HG02759 (cell line): Measurements from ENCODE around the gene CD244.
A peak's percentile ranks its signal among the peaks of the same experiment; 100 is the strongest.
"Not testable (repeated sequence)": the region's sequence is repeated elsewhere in the genome, so short reads cannot be mapped to it uniquely, and the experiment has no call there.

Experiments
- ATAC-seq: cut with Tn5 transposase; IDR thresholded peaks from one replicate; pipeline ENCODE4 v1.9.1; 2021; ENCODE audit warnings: mild to moderate bottlenecking, moderate library complexity; ENCODE audit not compliant: unreplicated experiment

CD244 gene

DNA sequence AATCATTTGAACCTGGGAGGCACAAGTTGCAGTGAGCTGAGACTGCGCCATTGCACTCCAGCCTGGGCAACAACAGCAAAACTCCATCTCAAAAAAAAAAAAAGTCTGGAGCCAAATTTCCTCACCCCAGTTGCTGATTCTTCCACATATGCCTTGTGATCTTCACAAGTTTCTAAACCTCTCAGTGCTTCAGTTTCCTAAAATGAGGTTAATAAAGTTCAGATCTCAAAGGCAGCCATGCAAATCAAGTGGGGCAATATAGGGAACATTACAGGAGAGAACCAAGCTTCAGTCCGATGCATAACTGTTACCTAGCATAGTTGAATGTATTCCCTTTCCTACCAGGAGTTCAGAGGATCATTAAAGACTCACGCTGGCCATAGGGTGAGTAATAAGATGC lies 17.5 kb upstream of the CD244 start:
- ATAC-seq: no peak

DNA sequence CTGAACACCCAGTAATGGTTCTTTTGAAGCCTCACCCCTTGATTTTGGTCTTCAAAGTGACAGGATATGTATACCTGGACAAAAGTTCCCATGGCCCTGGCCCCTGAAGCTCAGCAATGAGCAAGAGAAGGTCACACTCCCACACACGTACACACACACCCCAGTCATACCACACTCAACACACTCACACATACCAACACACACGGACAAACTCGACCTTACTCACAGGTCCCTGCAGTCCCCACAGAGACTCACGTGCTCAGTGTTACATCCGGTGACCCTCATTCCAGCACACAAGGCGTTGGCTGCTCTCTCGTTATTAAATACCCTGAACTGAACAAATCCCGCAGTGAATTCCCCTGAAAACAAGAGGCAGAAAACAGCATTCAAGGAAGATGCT lies 16.4 kb upstream of the CD244 start:
- ATAC-seq: no peak

DNA sequence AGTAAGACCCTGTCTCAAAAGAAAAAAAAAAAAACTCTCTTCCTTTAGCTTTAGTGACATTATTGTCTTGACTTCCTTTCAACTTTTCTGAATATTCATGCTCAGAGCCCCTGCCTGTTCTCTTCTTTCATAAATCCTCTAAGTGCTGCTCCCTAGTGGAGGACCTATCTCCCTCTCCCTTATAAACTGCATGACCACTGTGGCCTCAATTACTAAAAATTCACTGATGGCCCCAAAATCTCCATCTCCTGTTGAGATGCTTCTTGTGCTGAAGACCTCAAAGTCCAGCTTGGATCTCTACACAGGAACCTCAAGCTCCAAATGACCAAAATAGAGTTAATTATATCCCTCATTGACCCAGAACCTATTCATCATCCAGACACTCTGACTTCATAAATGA lies 14.5 kb upstream of the CD244 start:
- no peak for ATAC-seq

DNA sequence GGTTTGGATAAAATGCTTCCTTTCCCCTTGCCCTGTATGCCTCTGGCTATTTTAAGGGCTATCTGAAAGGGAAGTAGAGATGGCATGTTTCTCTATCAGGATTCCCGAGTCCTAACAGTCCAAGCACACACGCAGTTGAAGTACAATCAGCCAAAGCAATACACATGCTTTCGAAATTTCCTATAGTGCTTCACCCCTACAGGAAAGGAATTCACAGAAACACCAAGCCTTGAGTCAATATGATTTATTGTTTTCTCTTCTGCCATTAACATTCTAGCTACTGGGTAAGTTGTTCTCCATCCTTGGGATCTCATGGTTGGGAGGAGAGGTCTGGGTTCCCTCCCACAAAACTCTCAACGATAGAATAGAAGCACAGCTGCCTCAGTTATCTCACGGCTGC lies 13.6 kb upstream of the CD244 start:
- ATAC-seq: no peak

DNA sequence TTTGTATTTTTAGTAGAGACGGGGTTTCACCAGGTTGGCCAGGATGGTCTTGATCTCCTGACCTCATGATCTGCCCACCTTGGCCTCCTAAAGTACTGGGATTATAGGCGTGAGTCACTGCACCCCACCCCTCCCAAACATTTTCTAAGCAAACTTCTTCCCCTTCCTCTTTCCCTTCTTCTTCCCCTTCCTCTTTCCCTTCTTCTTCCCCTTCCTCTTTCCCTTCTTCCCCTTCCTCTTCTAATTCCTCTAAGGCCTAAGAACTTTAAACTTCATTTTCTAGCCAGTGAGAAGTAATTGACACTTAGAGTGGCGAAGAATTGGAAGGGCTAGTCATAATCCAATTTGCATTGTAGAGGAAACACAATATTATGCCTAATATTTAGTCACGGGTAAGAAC lies 12.9 kb upstream of the CD244 start:
- ATAC-seq: not testable (repeated sequence)

DNA sequence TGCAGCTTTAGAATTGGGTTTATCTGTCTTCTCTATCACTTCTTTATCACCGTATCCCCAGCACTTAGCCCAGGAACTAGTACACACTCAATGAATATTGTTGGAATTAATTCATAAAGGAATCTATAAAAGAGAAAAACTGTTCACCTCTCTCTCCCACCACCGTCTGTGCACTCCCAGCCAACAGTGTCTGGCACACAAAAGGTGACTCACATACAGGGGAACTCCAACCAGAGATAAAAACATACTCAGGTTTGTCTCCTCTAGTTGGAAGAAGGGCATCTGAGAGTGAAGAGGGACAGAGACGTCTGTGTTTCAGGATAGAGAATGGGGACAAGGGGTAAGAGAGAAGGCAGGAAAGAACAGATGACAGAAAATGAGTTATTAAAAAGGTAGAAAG lies 12.2 kb upstream of the CD244 start:
- no peak for ATAC-seq

DNA sequence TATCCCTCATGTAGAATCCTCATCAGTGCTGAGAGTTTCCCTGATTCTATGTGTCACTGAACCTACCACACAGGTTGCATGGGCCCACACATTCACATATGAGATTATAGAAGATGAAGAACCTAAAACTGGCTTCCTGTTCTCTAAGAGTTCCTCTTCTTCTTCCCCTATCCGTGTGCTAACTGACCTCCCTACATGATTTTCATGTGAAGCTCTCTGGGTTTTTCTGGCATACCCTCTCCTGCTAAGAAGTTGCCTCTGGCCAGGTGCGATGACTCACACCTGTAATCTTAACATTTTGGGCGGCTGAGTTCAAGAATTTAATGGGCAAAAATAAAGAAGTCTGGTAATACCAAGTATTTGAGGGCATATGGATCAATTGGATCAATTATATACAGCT lies 5.5 kb upstream of the CD244 start:
- no peak for ATAC-seq

DNA sequence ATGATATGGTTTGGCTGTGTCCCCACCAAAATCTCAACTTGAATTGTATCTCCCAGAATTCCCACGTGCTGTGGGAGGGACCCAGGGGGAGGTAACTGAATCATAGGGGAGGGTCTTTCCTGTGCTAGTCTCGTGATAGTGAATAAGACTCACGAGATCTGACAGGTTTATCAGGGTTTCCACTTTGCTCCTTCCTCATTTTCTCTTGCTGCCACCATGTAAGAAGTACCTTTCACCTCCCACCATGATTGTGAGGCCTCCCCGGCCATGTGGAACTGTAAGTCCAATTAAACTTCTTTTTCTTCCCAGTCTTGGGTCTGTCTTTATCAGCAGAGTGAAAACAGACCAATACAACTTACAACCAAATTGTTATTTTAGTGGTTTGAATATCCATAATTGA lies 5.0 kb upstream of the CD244 start:
- ATAC-seq: not testable (repeated sequence)

DNA sequence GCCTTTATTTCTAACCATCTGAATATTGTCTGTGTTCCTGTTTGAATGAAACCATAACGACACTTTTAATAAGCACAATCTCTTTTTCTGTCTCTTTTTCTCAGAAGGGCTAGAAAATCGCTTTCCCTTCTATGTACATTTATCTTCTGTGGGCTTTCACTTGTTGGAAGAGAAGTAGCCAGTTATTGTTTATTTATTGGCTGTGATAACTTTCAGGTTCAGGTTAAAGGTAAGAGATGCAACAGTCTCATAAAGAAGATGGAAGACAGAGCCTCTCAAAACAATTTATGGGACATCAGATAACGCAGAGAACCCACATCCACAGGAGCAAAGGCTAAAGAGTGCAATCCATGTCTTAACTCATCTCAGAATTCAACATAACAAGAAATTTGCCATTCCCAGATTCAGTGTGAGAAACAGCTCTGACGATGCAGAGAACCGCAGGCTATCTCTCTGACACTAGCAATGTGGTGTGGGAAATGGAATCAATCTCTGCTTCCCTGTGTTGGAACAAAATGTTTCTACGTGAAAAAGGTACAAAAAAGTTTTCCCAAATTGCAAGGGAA lies 4.1 kb upstream of the CD244 start:
- ATAC-seq: no peak

DNA sequence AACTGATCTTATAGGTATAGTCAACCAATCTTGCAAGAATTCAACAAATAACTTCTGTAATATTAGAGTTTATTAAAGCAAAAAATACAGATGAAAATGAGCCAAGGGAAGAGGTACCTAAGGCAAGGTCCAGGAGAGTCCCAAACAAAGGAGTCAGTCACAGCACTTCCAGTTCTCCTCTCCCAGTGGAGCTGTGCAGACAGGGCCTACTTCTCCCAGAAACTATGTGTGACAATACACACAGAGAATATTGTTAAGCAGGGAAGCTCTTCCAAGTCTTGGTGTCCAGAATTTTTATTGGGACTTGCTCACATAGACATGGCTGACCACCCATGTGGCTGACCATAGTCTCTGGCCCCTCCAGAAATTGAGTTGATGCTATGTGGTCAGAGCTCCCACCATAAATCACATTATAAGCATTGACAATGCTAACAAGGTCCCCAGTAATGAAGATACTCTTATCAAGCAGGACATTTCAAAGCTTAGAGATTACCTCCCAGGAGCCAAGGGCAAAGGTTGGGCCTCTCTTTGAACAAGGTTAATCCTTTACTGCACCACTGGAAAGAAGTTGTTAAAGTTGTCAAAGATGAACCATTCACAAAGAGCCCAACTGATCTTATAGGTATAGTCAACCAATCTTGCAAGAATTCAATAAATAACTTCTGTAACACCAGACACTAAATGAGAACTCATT lies 3.5 kb upstream of the CD244 start:
- ATAC-seq: no peak

DNA sequence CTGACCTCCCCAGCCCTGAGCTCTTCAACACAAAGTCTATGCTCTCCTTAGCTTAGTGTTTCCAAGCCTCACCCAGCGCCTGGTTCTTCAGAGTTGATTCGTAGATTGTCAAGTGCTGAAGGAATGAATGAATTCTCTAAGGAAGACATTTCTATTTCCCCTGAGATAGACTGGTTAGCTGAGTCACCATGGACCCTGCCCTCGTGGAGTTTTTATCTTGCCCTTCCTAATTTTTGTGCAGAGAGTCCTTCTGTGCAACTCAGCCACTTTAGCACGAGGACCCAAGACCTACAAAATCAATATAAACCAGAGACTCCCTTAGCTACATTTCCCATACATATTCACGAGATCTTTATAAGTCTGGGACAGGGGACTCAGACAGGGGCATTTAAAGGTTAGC lies 2.6 kb upstream of the CD244 start:
- no peak for ATAC-seq

DNA sequence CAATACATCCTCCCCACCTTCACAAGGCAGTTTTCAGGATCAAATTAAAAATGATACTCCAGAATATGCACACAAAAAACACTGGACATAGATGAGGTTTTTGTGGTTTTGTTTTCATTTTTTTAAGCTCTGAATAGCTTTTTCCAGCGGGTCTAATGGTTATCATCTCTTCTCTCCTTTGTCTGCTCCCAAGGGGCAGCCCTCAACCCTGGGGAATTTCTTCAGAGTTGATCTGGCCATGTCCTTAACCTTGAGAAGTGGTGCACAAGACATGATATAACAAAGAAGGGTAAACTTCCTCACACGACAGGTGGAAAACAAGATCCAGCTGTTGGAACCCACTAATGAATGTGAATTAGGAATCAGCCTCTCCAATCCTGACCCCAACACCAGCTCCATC lies 1.5 kb upstream of the CD244 start:
- no peak for ATAC-seq

DNA sequence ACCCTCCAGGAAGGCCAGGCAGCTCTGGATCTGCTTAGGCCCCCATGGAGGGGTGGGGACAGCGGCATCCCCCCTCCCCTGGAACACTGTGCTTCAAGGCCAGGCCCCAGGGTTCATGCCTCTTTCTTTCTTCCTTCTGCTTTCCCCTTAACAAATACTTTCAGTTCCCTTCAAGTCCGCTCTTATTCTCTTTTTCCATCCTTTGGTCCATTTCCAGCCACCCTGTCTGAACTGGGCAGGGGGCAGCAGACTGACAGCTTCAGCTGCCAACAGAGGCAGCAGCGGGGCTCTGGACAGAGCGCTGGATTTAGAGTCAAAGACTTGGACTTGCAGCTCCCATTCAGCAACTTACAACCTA lies 1.1 kb upstream of the CD244 start:
- ATAC-seq: no peak

DNA sequence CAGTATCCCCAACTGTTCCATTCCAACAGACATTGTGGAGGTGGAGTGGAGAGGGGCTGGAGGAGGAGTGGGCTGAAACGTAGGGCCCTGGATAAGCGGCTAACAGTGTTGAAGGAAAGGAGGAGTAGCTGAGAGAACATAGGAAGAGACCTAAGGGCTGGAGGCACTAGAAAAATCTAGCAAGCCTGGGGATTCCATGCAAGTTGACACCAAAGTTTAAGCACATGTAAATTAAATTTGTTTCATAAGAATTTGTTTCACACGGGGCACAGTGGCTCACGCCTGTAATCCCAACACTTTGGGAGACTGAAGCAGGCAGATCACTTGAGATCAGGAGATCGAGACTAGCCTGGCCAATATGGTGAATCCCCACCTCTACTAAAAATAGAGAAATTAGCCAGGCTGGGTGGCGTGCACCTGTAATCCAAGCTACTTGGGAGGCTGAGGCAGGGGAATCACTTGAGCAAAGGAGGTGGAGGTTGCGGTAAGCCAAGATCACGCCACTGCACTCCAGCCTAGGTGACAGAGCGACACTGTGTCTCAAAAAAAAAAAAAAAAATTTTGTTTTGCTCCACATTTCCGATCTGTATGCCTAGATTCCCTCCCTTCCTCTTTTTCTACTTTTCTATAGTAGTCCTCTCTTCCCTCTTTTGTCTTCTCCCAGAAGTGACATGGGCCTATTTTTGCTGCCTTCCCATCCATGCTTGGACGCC lies 530 bp upstream of the CD244 start:
- no peak for ATAC-seq

DNA sequence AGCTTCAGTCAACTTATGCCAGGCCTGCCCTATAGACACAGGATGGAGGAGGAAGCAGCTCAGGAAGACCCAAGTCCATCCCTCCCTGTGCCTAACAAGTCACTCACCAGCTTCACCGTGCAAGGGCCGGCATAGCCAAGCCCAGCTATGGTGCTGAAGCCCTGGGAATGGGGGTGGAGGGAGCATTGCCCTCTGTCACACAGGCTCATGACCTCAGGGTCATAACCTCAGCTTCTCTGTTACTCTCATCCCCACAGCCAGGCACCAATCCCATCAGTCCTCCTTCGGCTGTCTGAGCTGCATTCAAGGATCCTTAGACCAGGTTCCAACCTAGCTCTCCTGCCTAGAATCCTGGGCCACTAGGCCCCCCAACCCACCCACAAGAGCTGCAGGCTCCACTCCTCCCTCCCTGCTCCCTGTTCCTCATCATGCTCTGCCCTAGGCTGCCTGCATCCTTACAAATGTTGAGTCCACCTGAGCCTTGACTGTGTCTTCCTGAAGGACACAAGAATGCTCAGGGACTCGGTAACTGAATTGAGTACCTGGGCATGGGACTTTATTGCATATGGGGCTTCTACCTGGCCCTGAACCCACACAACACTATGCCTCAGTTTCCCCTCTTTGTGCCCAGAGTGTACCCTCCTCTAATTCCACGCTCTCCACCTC lies 1.7 kb downstream of the CD244 start:
- no peak for ATAC-seq

DNA sequence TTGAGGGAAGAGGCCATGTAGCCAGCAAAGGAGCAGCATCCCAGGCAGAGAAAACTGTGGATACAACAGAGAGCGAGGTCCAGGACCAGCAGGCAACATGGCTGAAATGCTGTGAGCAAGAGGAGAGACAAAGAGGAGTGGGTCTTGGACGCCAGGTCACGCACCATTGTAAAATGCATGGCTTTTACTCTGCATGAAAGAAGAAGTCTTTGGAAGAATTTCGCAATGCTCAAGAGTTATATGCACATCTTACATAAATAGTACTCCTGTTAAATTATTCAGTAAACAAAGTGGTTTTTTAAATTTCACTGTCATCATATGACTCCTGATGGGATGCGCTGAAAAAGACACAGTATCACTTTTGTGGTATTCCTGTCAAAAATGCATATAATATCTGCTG lies 3.5 kb downstream of the CD244 start:
- no peak for ATAC-seq

DNA sequence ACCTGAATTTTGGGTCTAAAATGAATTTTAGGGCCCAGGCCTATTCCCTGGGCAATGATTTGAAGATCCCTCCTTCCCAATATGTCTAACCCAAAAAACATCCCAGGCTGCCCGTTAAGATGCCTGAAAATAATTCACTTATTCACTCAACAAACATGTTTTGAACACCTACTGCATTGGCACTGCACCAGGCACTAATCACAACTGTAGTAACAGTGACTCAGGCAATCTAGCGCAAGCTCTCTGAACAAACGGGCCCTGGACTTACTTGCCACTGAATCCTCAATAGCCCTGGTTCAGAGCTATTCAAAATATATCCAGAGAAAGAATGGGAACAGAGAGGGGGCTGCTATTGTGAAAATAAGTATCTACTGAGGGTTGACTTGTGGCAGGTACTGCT lies 4.2 kb downstream of the CD244 start:
- no peak for ATAC-seq

DNA sequence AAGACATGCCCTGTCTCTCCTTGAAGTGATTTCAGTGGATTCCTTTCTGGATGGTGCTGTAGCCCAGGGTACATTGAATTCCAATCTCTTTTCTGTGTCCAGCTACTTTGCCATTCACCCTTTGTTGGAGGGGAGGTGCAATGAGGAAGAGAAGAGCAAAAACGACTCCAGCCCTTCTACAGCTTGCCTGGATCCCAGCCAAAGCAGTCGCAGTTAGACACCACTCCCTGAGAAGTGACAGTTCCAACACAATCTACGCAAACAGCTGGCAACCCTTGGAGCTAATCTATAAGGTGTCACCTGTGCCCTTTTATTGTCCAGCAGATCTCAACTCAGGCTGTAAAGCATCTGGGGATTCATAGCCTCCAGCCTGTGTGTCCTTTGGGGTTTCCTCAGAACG lies 4.6 kb downstream of the CD244 start:
- ATAC-seq: no peak

DNA sequence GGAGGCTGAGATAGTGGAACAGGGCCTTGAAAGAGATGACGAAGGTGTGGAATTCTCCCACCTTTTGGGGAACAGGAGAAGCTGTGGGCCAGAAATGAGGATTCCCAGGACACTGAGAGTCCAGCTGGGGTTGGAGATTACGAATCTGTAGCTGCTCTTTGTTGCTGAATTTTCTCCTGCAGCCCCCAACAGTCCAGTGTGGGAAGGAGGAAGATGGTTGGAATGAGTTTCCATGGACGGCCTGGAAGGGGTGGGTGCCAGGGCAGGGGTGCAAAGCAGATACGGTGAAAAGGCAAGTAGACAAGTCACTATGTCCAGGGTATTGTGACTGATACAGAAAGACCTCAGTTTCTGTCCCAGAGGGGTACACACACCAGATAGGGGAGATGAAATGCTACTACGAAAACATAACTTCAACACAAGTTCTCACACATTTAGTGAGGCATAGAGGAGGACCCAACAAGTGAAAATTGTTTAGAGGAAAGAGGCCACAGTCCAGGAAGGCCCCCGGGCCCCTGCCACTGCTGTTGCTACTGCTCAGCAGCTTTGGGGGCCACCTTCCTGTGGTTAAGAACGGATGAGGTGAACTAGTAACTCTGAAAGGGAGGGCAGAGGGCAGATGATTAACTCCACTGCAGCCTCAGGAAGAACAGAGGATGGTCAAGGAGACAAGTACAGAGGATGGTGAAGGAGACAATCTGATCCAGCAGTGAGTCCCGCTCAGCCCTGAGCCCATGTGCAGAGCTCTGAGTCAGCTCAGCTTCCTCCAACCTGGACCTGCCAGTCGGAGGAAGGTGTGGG lies 7.3 kb downstream of the CD244 start:
- peak; percentile 78 for ATAC-seq

DNA sequence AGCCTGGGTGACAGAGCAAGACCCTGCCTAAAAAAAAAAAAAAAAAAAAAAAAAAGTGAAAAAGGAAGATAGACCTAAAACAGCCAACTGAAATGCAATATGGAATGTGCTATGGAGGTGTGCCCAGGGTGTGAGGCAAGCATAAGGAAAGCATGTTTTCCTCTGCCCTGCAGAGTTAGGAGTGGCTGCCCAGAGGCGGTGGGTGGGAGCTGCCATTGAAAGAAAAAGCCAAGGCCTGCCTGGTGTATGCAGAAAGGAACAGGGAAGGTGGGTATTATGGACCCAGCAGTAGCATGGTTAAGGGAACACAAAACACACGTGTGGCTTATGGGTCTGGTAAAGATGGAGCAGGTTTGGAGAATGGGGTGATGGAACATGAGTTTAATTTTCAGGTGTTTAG lies 8.9 kb downstream of the CD244 start:
- no peak for ATAC-seq

DNA sequence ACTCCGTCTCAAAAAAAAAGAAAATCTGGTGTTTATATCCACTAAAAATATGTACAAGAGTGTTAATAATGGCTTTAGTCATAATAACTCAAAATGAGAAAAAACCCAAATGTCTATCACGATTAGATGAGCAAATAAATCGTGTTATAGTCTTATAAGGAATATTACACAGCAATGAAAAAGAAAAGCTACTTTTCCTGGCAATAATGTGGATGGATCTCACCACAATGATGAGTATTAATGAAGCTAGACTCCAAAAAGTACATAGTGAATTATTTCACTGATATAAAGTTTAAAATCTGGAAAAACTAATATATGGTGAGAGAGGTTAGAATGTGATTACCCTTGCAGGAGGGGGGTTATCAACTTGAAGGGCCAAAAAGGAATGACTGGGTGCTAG lies 9.7 kb downstream of the CD244 start:
- no peak for ATAC-seq
